Fibroblast of lung (primary cell): ENCODE measurements around the gene CA9.

Source experiments
- CTCF ChIP-seq, 2 donors: IDR thresholded peaks in 1 of 2; conservative IDR thresholded peaks in 1 of 2; 1 replicate in 1 of 2; 2 replicates in 1 of 2; pipeline ENCODE4 v1.5.1; 2011 to 2012; ENCODE audit warnings: low read length in 2 of 2, control low read depth in 1 of 2, inconsistent platforms in 1 of 2, low read depth in 1 of 2, mild to moderate bottlenecking in 1 of 2
- EZH2 ChIP-seq: IDR thresholded peaks from 2 replicates; pipeline ENCODE4 v1.5.1; 2012; ENCODE audit warnings: low read length, control low read depth, mild to moderate bottlenecking; ENCODE audit errors: missing control alignments

- TF ChIP-seq CTCF (conservative IDR thresholded peaks at IDR 0.05 in 1 of 2, IDR thresholded peaks at IDR 0.05 in 1 of 2; ENCODE audit: low read depth in 1 of 2, low read length in 2 of 2), result no peak
- TF ChIP-seq EZH2, result no peak
These were observed 56.7 kb downstream of the CA9 start for GRCh38 chr9:35730486-35730854.
